Measurements from ENCODE around the gene CACNB4.
"Not testable (repeated sequence)": the region's sequence is repeated elsewhere in the genome, so short reads cannot be mapped to it uniquely, and the experiment has no call there.

Gene CACNB4

DNA sequence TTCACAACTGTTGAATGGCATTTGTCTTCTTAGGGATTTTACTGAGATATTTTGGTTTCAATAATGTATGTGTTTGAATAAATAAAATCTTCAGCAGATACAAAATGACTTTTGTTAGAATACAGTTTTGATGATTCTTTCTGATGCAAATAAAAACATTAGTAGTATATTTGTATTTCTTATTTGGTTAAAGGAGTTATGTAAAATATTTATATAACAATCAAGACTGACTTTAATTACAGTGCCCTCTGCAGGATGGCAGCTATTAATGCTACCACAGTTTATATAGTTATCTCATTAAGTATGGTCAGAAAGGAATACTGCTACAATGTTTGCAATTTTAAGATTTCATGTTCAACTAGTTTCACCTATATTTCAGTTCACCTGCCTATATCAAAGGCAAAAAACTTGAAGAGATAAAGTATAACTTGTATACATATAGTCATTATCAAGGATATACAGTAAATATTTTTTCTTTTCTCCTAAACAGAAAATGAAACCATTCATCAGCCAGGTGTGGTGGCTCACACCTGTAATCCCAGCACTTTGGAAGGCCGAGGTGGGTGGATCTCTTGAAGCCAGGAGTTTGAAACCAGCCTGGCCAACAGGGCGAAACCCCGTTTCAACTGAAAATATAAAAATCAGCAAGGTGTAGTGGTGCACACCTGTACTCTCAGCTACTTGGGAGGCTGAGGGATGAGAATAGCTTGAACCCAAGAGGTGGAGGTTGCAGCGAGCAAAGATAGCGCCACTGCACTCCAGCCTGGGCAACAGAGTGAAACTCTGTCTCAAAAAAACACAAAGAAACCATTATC is 290.4 kb downstream of the CACNB4 start:
- no peak for DNase-seq

- no peak for DNase-seq
Measured at GRCh38 chr2:151805961-151806360, 292.9 kb downstream of the CACNB4 start.

DNA sequence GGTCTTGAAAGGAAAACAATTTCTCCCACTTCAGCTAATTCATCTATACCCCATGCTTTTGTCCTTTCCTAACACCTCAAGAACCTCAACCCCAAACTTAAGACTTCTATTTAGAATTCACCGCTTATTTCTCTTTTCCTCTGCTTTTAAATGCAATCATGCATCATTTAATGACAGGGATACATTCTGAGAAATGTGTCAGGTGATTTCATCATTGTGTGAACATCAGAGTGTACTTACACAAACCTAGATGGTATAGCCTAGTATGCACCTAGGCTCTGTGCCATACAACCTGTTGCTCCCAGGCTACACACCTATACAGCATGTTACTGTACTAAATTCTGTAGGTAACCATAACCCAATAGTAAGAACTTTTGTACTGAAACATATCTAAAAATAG is 293.5 kb downstream of the CACNB4 start:
- no peak for DNase-seq

GRCh38 chr2:151803811-151804210 is 295.0 kb downstream of the CACNB4 start:
- DNase-seq, result no peak

DNA sequence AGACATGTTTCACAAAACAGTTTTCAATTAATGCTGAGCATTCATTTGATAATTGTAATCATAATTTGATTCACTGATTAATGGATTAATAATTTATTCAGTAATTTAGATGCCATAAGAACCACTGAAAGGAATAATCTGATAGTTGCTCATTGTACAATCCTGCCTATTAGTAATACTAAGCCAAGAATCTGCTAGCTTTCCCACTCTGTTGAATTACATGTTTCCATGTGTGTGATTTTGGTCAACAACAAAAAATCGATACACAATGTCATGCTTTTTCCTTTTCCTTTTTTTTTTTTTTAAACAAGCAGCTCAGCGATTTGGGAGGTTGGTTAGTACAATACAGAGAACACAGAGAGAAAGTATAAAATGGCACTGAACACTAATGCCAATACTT is 296.5 kb downstream of the CACNB4 start:
- no peak for DNase-seq

GRCh38 chr2:151799886-151800292 is 299.0 kb downstream of the CACNB4 start:
- no peak for DNase-seq

DNA sequence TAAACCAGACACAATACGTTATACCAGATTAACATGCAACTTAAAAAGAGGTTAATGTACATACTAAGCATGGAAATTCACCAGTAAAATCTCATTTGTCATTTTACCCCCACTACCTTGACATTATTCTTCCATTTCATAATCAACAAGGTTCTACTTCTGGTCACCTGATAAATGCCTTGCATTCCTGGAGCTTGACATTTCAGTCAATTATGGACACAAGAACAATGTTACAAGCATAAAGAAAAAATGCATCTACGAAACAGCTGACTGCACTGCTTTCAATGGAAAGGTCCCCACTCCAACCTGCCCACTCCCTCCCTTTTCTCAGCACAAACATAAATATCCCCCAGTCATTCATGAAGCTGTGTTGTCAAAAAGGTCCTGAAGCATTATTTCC is 302.1 kb downstream of the CACNB4 start:
- DNase-seq, result no peak

- DNase-seq, result no peak
Measured at GRCh38 chr2:151795646-151796240, 303.1 kb downstream of the CACNB4 start.

DNA sequence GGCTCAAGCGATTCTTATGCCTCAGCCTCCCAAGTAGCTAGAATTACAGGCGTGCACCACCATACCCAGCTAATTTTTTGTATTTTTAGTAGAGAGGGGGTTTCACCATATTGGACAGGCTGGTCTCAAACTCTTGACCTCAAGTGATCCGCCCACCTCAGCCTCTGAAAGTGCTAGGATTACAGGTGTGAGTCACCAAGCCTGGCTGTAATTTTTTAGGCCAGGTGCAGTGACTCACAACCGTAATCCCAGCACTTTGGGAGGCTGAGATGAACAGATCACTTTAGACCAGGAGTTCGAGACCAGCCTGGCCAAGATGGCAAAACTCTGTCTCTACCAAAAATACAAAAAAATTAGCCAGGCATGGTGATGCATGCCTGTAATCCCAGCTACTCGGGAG is 304.4 kb downstream of the CACNB4 start:
- not testable (repeated sequence) for DNase-seq

- DNase-seq, result no peak
Measured at GRCh38 chr2:151793123-151793522, 305.7 kb downstream of the CACNB4 start.

GRCh38 chr2:151792589-151792988 is 306.3 kb downstream of the CACNB4 start:
- no peak for DNase-seq

DNA sequence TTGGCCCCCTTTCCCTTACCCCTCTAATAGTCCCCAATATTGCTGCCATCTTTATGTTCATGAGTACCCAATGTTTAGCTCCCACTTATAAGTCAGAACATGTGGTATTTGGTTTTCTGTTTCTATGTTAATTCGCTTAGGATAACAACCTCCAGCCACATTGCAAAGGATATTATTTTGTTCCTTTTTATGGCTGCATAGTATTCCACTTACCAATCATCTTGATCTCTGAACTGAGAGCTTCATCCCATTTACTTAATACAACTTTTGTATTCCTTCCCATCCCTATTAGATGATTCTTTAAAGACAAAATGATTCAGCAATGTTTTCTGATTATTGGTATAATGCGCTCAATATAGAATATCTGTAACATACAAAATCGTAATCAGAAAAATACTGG is 307.3 kb downstream of the CACNB4 start:
- DNase-seq, result no peak

DNA sequence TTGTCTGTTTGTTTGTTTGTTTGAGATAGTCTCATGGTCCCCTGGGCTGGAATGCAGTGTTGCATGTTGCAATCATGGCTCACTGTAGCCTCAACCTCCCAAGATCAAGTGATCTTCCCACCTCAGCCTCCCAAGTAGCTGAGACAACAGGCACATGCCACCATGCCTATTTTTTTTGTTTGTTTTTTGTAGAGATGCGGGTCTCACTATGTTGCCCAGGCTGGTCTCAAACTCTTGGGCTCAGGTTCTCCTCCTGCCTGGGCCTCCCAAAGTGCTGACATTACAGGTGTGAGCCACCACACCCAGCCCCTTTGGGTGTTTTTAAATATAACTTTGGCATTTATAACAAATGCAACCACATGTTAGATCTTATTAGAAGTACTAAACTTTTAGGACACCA is 308.2 kb downstream of the CACNB4 start:
- no peak for DNase-seq

DNA sequence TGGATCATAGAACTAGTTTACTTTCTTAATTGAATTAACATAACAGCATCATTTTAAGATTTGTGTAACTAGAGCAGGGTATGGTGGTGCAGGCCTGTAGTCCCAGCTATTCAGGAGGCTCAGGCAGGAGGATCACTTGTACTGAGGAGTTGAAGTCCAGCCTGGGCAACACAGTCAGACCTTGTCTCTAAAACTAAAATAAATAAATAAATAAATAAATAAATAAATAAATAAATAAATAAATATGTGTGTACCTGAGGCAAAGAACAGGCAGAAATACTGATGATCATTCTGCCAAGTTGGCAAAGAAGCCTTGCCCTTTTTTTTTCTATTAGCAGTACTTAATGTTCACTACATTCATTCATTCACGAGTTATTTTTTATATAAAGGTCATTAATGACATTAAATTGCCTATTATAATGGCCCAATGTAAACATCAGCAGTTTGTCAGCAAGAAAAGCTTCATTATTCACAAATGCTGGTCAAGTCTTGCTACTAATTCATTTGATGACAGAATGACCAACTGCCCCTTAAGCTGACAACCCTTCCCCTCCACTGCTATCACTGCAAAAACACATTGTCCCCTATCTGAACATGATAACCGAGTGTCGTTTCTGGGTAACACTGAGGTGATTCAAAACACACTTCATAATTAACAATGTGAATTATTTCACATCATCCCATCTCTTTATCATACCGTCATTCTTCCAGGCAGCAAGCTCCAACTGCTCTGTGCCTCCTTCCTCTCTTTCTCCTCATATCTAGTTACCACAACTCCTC is 309.6 kb downstream of the CACNB4 start:
- no peak for DNase-seq

DNA sequence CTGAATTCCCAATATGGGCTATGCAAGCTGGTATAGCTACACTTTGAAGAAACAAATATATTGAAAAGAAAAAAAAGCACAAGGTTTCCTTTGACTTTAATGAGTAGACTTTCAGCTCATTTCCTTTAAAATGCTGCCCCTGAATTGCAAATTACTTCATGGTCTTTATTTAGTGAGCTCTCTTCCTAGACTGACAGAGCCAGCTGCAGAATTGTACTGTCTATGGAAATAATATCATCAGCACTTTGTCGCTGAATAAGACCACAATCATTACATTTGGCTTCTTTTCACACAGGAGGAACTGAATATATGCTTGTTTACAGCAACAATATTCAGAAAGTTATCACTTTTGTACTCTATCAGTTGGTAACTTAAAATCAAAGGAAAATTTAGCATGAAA is 312.4 kb downstream of the CACNB4 start:
- no peak for DNase-seq

DNA sequence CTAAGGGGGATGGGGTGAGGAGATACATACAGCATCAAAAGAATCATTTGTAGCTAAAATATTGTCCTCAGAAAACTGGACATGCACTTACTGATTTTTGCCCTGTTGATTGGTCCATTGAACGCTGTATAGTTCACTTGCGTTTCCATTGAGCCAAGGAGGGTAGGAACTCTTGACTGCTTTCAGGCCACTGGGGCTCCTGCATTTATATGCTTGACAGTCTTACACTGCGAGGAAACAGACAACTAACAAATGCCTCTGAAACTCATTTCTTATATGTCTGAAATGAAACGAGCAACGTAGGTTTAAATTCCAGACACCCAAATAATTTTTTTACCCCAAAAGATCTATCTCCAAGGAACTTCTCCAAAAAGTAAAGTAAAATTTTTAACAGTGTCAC is 312.8 kb downstream of the CACNB4 start:
- DNase-seq, result no peak

GRCh38 chr2:151783133-151783520 is 315.7 kb downstream of the CACNB4 start:
- no peak for DNase-seq

Data from NCI-H748 treated with DMSO at 0.1 percent for 48 hours (cell line).